Measurements from ENCODE around the gene RASGEF1B. TPM values are rescaled to one million over a fixed set of nuclear protein-coding genes. Genes with fewer than 3 reads are reported as not detected.

The RASGEF1B gene
- total and polyA plus RNA-seq, 4 donors, result 8.9 to 57.4 (median 32.1) TPM

DNA sequence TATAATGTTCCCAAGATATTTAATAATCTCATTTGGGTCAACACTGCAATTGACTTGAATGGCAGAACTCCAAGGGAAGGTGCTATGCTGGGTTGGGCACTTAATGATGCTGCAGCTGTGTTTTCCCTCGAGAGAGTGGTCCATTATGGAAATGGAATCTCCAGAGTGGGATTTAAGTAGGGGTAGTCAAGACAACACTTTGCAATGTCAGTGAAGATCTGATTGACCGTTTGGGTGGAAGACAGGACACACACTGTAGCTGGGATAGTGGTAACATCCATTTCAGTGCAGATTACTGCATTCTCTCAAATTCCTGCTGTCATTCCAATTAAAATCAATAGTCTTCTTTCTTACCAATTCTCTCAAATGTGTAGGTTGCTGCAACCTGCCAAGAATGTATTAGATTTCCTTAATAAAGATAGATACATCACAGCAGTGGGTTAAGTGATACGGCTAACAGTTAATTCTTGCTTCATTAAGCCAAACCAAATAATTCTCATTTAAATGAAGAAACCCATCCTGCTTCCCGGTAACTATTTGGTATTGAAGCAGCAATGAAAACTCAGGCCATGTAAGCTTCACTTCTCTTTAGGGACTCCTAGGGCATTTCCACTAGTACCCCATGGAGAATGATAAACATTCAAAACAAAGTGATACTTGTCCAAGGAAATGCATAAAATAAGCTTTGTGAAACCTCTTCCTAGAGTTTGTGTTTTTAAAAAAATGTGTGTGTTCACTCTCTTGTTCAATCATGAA lies 40.5 kb upstream of the RASGEF1B start:
- Histone ChIP-seq H3K4me1 (ENCODE audit: control insufficient read depth in 4 of 4, insufficient read depth in 4 of 4, low read length in 3 of 4) (no peaks in the 10 kb centered on the region), H3K4me3 (ENCODE audit: low read depth in 1 of 3, low read length in 3 of 3) (no peak overlapping the region), H3K27me3 (ENCODE audit: control insufficient read depth in 4 of 4, insufficient read depth in 4 of 4, low read length in 3 of 4) (no peaks in the 10 kb centered on the region), H3K27ac (ENCODE audit: low read depth in 1 of 2, low read length in 2 of 2) (no peak overlapping the region), H3K36me3 (ENCODE audit: control insufficient read depth in 4 of 4, insufficient read depth in 3 of 4, low read depth in 1 of 4, low read length in 3 of 4) (no peaks in the 10 kb centered on the region), H3K9ac (ENCODE audit: low read depth in 1 of 2, low read length in 2 of 2) (no peak overlapping the region), H3K9me3 (ENCODE audit: control insufficient read depth in 4 of 4, low read length in 3 of 4) (no peaks in the 10 kb centered on the region)
- no peak for TF ChIP-seq RXRA (IDR thresholded peaks at IDR 0.05)
- no peak for TF ChIP-seq RAD21 (IDR thresholded peaks at IDR 0.05)
- no peak for TF ChIP-seq HNF4A (conservative IDR thresholded peaks at IDR 0.05)
- no peak for TF ChIP-seq ZBTB33 (IDR thresholded peaks at IDR 0.05)
- no peak for TF ChIP-seq HNF4G (IDR thresholded peaks at IDR 0.05)
- TF ChIP-seq, protein P1, sequence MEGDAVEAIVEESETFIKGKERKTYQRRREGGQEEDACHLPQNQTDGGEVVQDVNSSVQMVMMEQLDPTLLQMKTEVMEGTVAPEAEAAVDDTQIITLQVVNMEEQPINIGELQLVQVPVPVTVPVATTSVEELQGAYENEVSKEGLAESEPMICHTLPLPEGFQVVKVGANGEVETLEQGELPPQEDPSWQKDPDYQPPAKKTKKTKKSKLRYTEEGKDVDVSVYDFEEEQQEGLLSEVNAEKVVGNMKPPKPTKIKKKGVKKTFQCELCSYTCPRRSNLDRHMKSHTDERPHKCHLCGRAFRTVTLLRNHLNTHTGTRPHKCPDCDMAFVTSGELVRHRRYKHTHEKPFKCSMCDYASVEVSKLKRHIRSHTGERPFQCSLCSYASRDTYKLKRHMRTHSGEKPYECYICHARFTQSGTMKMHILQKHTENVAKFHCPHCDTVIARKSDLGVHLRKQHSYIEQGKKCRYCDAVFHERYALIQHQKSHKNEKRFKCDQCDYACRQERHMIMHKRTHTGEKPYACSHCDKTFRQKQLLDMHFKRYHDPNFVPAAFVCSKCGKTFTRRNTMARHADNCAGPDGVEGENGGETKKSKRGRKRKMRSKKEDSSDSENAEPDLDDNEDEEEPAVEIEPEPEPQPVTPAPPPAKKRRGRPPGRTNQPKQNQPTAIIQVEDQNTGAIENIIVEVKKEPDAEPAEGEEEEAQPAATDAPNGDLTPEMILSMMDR (IDR thresholded peaks at IDR 0.05; ENCODE audit: low read depth, low read length, missing input control), result no peak
- no peak for TF ChIP-seq YY1 (IDR thresholded peaks at IDR 0.05)
- TF ChIP-seq REST (IDR thresholded peaks at IDR 0.05), result no peak
- no peak for TF ChIP-seq JUND (IDR thresholded peaks at IDR 0.05)
- TF ChIP-seq EGR1 (IDR thresholded peaks at IDR 0.05; ENCODE audit: low read depth in 2 of 2), result no peak
- no peak for TF ChIP-seq NR2F2 (IDR thresholded peaks at IDR 0.05)
- TF ChIP-seq ATF3 (IDR thresholded peaks at IDR 0.05), result no peak
- no peak for TF ChIP-seq GABPA (IDR thresholded peaks at IDR 0.05 in 1 of 2, conservative IDR thresholded peaks at IDR 0.05 in 1 of 2)
- TF ChIP-seq SP1 (IDR thresholded peaks at IDR 0.05), result no peak
- TF ChIP-seq FOXA2 (IDR thresholded peaks at IDR 0.05), result no peak
- no peak for DNase-seq (ENCODE audit: low spot score)
- 86% methylated on average over 4 of the region's 4 CpGs for WGBS

All from liver (tissue), 9 donors.